Naive B cell (primary cell): ENCODE results near the gene C20orf204. TPM values are rescaled to one million over a fixed set of nuclear protein-coding genes. Genes with fewer than 3 reads are reported as not detected.

Experiments used
- ATAC-seq, 2 donors: fragments of 150-1000 bp; cut with Tn5 transposase; 2 replicates each; pipeline ENCODE4 v1.10.0; 2021; ENCODE audit warnings: low read depth in 2 of 2, mild to moderate bottlenecking in 2 of 2, moderate library complexity in 2 of 2
- DNase-seq: peaks from one replicate; pipeline ENCODE4 v3.0.0; 2022
- H3K27ac Mint-ChIP-seq, 6 donors: one replicate each; pipeline ENCODE4 v1.8.0; 2020 to 2022; ENCODE audit warnings: mild to moderate bottlenecking in 6 of 6, mixed read lengths in 6 of 6, moderate library complexity in 5 of 6, inconsistent platforms in 2 of 6
- H3K27me3 Mint-ChIP-seq, 3 donors: one replicate each; pipeline ENCODE4 v1.8.0; 2021 to 2022; ENCODE audit warnings: mixed read lengths in 3 of 3, mild to moderate bottlenecking in 1 of 3
- H3K36me3 Mint-ChIP-seq, 2 donors: one replicate each; pipeline ENCODE4 v1.8.0; 2020 to 2022; ENCODE audit warnings: mixed read lengths in 2 of 2, inconsistent platforms in 1 of 2, mild to moderate bottlenecking in 1 of 2
- H3K4me1 Mint-ChIP-seq, 3 donors: one replicate each; pipeline ENCODE4 v1.8.0; 2020 to 2022; ENCODE audit warnings: mixed read lengths in 3 of 3, inconsistent platforms in 1 of 3, mild to moderate bottlenecking in 1 of 3, moderate library complexity in 1 of 3
- H3K4me3 Mint-ChIP-seq, 8 donors: one replicate each; pipeline ENCODE4 v1.8.0; 2020 to 2022; ENCODE audit warnings: mild to moderate bottlenecking in 8 of 8, mixed read lengths in 8 of 8, moderate library complexity in 8 of 8, inconsistent platforms in 2 of 8
- H3K9me3 Mint-ChIP-seq, 7 donors: one replicate each; pipeline ENCODE4 v1.8.0; 2020 to 2022; ENCODE audit warnings: mixed read lengths in 7 of 7, mild to moderate bottlenecking in 5 of 7, inconsistent platforms in 2 of 7, moderate library complexity in 1 of 7
- polyA plus RNA-seq, 6 donors: library from polyadenylated mRNA; unstranded; fragments of 300-500 nt; fragmentation: Illumina TruSeq; gene quantifications; one replicate each; pipeline ENCODE4 v1.2.3, GENCODE V29; 2021; ENCODE audit warnings: low read depth in 6 of 6

C20orf204 gene
- polyA plus RNA-seq, 6 donors from 2014 or later = 0.05 TPM; not detected in 5

DNA sequence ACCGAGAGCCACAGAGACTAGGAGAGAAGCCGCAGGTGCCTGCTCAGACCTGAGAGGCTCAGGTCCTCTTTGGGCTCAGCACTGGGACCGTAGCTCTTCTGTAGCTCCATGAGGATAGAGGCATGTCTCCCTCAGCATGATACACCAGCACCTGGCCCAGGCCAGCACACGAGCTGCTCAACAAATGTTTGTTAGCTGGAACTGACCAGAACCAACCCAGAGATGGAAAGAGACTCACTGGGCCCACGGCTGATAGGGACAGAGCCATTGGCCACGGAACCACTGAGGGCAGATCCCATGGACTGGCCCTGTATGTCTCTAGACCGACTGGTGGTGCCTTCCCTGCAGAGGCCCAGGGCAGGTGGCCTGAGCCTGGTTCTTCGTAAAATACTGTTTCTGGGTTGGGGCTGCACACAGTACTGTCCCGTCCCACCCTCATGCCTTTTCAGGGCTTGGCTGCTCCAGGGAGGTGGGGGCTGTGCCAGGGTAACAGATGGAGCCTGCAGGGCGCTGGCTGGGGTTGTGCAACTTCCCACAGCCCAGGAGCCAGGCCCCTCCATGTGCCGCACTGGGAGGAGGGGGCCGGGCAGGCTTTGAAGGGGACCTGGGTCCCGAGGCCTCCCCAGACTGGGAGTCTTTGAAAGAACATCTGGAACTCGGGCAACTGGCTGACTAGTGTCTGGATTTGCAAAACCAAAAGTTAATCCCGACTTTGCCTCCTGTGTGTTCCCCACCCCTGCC is 5.2 kb downstream of the C20orf204 start:
- peak overlapping the region in 1 of 6 donors; percentile 32 for H3K27ac Mint-ChIP-seq
- H3K27me3 Mint-ChIP-seq = peaks cover 17 to 38% (median 29%) of the 10 kb centered on the region in 3 donors
- H3K4me3 Mint-ChIP-seq = peak overlapping the region; percentile 47 to 88 (median 76)
- no peaks in the 10 kb centered on the region for H3K36me3 Mint-ChIP-seq
- H3K4me1 Mint-ChIP-seq = peaks cover 8 to 44% (median 21%) of the 10 kb centered on the region in 3 donors
- ATAC-seq (no peak), DNase-seq (no peak)
- no peaks in the 10 kb centered on the region for H3K9me3 Mint-ChIP-seq

DNA sequence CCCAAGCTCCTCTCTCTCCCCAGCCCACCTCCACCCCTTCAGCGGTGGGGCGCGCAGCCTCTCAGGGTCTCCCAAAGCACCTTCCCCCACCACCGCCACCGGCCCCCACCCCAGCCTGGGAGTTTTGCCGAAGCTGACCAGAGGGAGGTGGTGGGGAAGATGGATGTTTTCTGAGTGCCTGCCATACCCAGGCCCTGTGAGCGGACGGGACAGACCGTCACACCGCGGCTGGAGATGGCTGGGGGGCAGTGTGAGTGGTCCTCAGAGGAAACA is 5.7 kb downstream of the C20orf204 start:
- Mint-ChIP-seq H3K4me1 (peaks cover 8 to 44% (median 20%) of the 10 kb centered on the region in 3 donors), H3K36me3 (no peaks in the 10 kb centered on the region), H3K27ac (peak overlapping the region in 1 of 6 donors; percentile 32), H3K27me3 (peaks cover 22 to 43% (median 34%) of the 10 kb centered on the region in 3 donors), H3K4me3 (peak overlapping the region in 7 of 8 donors; percentile 22 to 88 (median 76)), H3K9me3 (no peaks in the 10 kb centered on the region)
- DNase-seq (no peak), ATAC-seq (no peak)

GRCh38 chr20:64042054-64042781 is 6.2 kb downstream of the C20orf204 start:
- Mint-ChIP-seq H3K4me3 (peak overlapping the region in 7 of 8 donors; percentile 70 to 89 (median 78)), H3K9me3 (no peaks in the 10 kb centered on the region), H3K4me1 (peaks cover 8 to 42% (median 18%) of the 10 kb centered on the region in 3 donors), H3K36me3 (no peaks in the 10 kb centered on the region), H3K27ac (no peak overlapping the region), H3K27me3 (peaks cover 22 to 43% (median 39%) of the 10 kb centered on the region in 3 donors)
- ATAC-seq (no peak), DNase-seq (no peak)

GRCh38 chr20:64043768-64044167 is 7.8 kb downstream of the C20orf204 start:
- H3K27ac Mint-ChIP-seq = no peak overlapping the region
- peak overlapping the region in 4 of 8 donors; percentile 18 to 72 (median 37) for H3K4me3 Mint-ChIP-seq
- H3K4me1 Mint-ChIP-seq = peaks cover 6 to 34% (median 15%) of the 10 kb centered on the region in 3 donors
- ATAC-seq (no peak), DNase-seq (no peak)
- no peaks in the 10 kb centered on the region for H3K36me3 Mint-ChIP-seq
- no peaks in the 10 kb centered on the region for H3K9me3 Mint-ChIP-seq
- H3K27me3 Mint-ChIP-seq = peaks cover 22 to 46% (median 43%) of the 10 kb centered on the region in 3 donors

GRCh38 chr20:64044484-64045247 is 8.7 kb downstream of the C20orf204 start:
- Mint-ChIP-seq H3K27ac (peak overlapping the region in 1 of 6 donors; percentile 47), H3K4me1 (peaks cover 6 to 32% (median 15%) of the 10 kb centered on the region in 3 donors), H3K36me3 (no peaks in the 10 kb centered on the region), H3K4me3 (peak overlapping the region in 2 of 8 donors; percentile 11 to 51), H3K9me3 (no peaks in the 10 kb centered on the region), H3K27me3 (peaks cover 26 to 48% (median 46%) of the 10 kb centered on the region in 3 donors)
- ATAC-seq (no peak), DNase-seq (no peak)

DNA sequence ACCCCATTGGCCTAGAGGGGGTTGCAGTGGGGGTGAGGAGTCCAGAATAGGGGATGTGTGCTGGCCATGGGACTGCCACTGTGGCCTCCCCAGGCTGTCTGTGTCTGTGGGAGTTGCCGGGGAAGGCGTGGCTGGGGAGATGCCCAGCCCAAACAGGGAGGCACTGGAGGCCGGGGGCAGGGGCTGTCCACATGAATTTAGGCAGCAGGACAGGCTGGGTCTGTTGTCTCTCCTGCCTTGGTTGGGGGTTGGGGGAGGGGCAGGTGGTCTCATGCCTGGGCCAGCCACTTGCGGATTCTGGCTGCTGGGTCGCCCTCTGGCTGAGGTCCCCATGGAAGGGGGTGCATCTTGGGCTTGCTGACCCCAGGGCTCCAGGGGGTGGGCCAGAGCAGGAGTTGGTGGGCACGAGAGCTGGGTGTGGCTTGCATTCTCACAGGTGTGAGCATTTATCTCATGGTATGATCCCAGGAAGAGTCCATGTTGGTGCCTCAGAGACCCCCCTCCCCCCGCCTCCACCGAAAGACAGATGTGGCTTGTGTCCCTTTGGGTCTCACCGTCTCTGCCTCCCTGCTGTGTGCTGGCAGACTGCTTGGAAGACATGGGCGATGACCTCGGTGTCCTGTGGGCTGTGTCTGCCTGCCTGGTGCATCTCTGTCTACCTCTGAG is 9.5 kb downstream of the C20orf204 start:
- no peaks in the 10 kb centered on the region for H3K36me3 Mint-ChIP-seq
- H3K27ac Mint-ChIP-seq = no peak overlapping the region
- ATAC-seq (no peak), DNase-seq (no peak)
- H3K4me1 Mint-ChIP-seq = peaks cover 7 to 25% (median 11%) of the 10 kb centered on the region in 3 donors
- H3K27me3 Mint-ChIP-seq = peaks cover 26 to 44% (median 41%) of the 10 kb centered on the region in 3 donors
- no peaks in the 10 kb centered on the region for H3K9me3 Mint-ChIP-seq
- H3K4me3 Mint-ChIP-seq = no peak overlapping the region

GRCh38 chr20:64047046-64047389 is 11.0 kb downstream of the C20orf204 start:
- Mint-ChIP-seq H3K9me3 (no peaks in the 10 kb centered on the region), H3K27ac (peak overlapping the region in 2 of 6 donors; percentile 11 to 76), H3K27me3 (peaks cover 26 to 59% (median 52%) of the 10 kb centered on the region in 3 donors), H3K36me3 (no peaks in the 10 kb centered on the region), H3K4me3 (peak overlapping the region in 2 of 8 donors; percentile 64 to 71), H3K4me1 (peaks cover 7 to 16% (median 7%) of the 10 kb centered on the region in 3 donors)
- ATAC-seq (no peak), DNase-seq (no peak)

GRCh38 chr20:64047968-64048401 is 12.0 kb downstream of the C20orf204 start:
- H3K27me3 Mint-ChIP-seq = peaks cover 26 to 66% (median 58%) of the 10 kb centered on the region in 3 donors
- H3K9me3 Mint-ChIP-seq = no peaks in the 10 kb centered on the region
- DNase-seq = no peak
- ATAC-seq = no peak
- no peaks in the 10 kb centered on the region for H3K36me3 Mint-ChIP-seq
- H3K27ac Mint-ChIP-seq = peak overlapping the region in 2 of 6 donors; percentile 43 to 69
- peak overlapping the region in 3 of 8 donors; percentile 22 to 55 (median 47) for H3K4me3 Mint-ChIP-seq
- H3K4me1 Mint-ChIP-seq = peaks cover 7 to 13% (median 7%) of the 10 kb centered on the region in 3 donors

GRCh38 chr20:64048402-64049044 is 12.5 kb downstream of the C20orf204 start:
- no peak for DNase-seq
- ATAC-seq = peak in 1 of 2 donors; percentile 10
- peaks cover 27 to 71% (median 64%) of the 10 kb centered on the region in 3 donors for H3K27me3 Mint-ChIP-seq
- no peaks in the 10 kb centered on the region for H3K36me3 Mint-ChIP-seq
- H3K9me3 Mint-ChIP-seq = no peaks in the 10 kb centered on the region
- H3K4me3 Mint-ChIP-seq = peak overlapping the region in 1 of 8 donors; percentile 55
- no peak overlapping the region for H3K27ac Mint-ChIP-seq
- H3K4me1 Mint-ChIP-seq = peaks cover 7 to 18% (median 7%) of the 10 kb centered on the region in 3 donors

DNA sequence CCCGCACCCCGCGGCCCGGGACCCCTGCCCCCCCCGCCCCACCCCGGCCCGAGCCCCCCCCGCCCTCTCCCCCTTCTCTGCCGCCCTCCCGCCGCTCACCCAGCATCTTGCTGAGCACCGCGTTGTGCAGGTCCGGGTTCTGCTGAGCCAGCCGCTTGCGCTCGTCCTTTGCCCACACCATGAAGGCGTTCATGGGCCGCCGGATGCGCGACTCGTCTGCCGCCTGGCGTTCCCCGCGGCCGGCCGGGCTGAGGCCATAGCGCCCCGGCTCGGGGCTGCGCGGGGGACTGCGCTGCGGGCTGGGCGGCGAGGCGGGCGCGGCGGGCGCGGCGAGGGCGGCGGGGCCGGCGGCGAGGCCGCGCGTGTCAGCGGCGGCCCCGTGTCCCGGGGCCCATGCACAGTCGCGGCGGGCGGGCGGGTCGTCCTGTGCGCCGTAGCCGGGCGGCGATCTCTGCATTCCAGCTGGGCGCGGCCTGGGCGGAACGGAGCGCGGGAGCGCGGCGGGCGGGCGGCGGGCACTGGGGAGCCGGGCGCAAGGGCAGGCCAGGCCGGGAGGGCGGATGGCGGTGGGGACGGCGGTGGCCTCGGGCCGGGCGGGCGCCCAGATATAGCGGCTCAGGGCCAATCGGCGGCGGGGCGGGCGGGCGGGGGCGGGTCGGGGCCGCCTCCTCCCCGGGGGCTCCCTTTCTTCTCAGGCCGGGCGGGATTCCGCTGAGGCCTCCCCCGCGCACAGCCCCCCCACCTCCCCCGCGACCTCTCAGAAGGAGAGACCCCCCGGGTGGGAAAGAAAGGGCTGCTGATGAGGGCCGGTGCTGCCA is 13.3 kb downstream of the C20orf204 start, which contains the start of gene SOX18:
TSS of gene SOX18 (minus strand) at position 580 of the 818 bp plus-strand sequence. CDS start at position 457, 123 bp downstream.
- Mint-ChIP-seq H3K4me1 (peaks cover 7 to 14% (median 9%) of the 10 kb centered on the region in 3 donors), H3K9me3 (no peaks in the 10 kb centered on the region), H3K36me3 (no peaks in the 10 kb centered on the region), H3K4me3 (peak within 1 kb of the TSS in 7 of 8 donors; percentile 35 to 75 (median 64)), H3K27ac (no peak within 1 kb of the TSS), H3K27me3 (peaks cover 24 to 78% (median 68%) of the 10 kb centered on the region in 3 donors)
- DNase-seq = no peak
- peak; percentile 59 to 67 for ATAC-seq

GRCh38 chr20:64049878-64050260 is 13.9 kb downstream of the C20orf204 start:
- DNase-seq = no peak
- Mint-ChIP-seq H3K27me3 (peaks cover 19 to 77% (median 62%) of the 10 kb centered on the region in 3 donors), H3K4me3 (peak overlapping the region in 7 of 8 donors; percentile 8 to 75 (median 62)), H3K36me3 (no peaks in the 10 kb centered on the region), H3K27ac (no peak overlapping the region), H3K9me3 (no peaks in the 10 kb centered on the region), H3K4me1 (peaks cover 5 to 10% (median 7%) of the 10 kb centered on the region in 3 donors)
- ATAC-seq = no peak
